ENCODE data around the gene ECE1.

DNA sequence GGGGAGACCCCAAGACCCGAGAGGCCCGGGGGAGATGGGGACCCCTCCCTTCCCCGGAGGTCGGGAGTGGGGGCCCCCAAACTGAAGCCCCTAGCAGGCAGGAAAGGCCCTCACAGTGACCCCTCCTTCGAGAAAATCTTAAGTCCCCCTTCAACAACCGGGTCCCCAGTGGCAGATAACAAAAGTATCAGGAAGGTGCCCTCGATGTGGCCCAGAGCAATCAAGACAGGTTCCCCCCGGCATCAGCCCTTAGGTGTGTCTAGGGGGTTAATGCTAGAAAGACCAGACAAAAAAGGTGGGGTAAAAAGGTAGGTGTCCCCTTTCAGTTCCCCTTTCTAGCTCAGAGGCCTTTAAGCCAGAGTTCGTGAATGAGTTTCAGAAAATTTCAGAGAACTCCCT is 282 bp upstream of the ECE1 start:
- TF ChIP-seq POLR2A (IDR thresholded peaks at IDR 0.05) (no peak), EP300 (IDR thresholded peaks at IDR 0.05; ENCODE audit: low read depth) (no peak)
- TF ChIP-seq, protein P1, sequence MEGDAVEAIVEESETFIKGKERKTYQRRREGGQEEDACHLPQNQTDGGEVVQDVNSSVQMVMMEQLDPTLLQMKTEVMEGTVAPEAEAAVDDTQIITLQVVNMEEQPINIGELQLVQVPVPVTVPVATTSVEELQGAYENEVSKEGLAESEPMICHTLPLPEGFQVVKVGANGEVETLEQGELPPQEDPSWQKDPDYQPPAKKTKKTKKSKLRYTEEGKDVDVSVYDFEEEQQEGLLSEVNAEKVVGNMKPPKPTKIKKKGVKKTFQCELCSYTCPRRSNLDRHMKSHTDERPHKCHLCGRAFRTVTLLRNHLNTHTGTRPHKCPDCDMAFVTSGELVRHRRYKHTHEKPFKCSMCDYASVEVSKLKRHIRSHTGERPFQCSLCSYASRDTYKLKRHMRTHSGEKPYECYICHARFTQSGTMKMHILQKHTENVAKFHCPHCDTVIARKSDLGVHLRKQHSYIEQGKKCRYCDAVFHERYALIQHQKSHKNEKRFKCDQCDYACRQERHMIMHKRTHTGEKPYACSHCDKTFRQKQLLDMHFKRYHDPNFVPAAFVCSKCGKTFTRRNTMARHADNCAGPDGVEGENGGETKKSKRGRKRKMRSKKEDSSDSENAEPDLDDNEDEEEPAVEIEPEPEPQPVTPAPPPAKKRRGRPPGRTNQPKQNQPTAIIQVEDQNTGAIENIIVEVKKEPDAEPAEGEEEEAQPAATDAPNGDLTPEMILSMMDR (IDR thresholded peaks at IDR 0.05): no peak

Measured in transverse colon (tissue), 3 donors.